Dedifferentiated amniotic fluid mesenchymal stem cell (primary cell): ENCODE results near the gene METTL3.

ENCODE experiments used
- DNase-seq: peaks from one replicate; pipeline ENCODE4 v3.0.0-alpha.2; 2016; ENCODE audit errors: extremely low spot score

Gene METTL3

DNA sequence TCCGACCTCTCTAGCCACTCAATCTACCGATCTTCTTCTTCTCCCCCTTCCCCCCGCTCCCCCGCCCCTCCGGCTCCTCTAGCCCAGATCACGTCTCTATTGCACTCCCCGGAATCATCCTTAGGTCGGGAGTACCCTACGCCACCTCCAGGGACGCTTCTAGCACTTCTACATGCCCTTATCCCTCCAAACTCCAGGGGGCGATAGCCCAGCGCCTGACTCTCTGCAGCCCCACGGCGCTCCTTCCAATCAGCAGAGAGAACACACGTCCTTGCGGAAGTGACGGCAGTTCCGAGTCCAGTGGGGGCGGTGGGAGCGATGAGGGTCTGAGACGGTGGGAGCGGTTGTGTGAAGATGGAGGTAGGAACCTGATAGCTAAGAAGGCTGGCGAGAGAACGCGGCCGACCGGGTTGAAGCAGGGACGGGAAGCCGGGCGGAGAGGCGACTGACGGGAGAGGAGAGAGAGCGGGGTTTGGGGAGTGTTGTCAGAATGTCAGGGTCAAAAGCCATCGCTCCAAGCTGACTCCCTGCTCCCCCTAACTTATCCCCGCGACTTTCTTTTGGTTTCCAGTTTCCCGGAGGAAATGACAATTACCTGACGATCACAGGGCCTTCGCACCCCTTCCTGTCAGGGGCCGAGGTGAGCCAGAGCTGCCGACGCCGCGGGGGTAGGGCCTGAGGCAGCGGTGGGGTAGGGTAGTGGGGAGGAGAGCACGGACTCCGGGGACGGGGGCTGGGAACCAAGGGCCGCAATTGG lies 34.0 kb downstream of the METTL3 start, which contains the start of the genes RAB2B and TOX4:
Gene RAB2B, minus strand, starts transcription at position 35 of the 757 bp plus-strand sequence. CDS start 87 bp downstream, outside the sequence.
Gene TOX4, plus strand, starts transcription at position 271 of the 757 bp plus-strand sequence. Its CDS starts 84 bp downstream, at position 355.
- peak; percentile 99 for DNase-seq

DNA sequence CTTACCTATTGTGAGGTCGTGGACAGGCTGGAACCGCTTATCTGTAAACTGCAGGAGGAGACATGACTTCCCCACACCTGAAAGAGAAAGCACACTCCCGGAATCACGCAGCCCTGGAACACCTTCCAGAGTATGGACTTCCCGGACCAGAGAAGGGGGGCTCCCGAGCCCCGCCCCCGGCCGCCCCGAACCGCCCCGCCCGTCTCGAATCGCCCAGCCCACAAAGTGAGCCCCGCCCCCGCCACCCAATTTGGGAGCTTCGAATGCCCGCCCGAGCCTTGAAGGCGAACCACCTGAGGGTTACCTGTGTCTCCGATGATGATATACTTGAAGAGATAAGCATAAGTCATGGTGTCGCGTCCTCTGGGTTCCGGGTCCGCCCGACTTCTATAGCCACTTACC lies 34.6 kb downstream of the METTL3 start:
- DNase-seq: peak; percentile 47

DNA sequence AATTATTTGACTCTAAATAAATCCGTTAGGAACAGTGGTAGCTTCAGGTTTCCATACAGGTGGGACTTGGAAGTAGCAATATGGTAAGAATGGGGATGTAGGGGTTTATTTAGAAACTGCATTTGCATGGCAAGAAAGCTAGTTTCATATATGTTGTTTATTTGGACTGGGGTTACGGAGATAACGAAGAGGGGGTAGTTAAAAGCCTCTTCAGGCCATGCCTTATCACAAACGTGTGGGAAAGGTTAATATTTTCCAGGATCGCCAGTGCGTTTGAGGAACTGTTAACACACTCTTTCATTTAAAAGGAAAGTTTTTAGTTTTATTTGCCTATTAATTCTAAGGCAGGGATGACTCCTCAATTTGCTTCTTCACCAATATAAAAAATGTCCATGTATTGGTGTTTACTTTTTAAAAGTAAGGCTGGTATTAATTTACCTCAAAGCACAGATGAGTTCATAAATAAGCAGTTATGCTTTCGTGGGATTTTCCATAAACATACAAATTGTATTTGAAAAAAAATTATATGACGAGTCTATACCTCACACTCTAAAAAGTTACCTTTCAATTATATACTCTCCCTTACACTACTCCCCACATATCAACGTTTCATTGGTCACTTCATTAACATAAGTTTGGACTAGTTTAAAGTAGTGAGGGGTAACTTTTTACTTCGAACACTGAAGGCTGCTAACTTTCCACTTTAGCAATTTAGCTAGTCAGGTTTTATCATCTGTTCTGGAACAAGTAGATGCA lies 35.2 kb downstream of the METTL3 start:
- DNase-seq: no peak

DNA sequence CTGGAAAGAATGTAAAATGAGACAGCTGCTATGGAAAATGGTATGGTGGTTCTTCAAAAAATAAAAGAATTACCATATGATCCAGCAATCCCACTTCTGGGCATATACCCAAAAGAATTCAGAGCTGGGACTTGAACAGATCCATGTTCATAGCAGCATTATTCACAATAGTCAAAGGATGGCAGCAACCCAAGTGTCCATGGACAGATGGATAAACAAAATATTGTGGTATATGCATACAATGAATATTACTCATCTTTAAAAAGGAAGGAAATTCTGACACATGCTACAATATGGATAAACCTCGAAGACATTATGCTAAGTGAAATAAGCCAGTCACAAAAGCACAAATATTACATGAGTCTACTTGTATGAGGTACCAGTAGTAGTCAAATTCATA lies 43.5 kb downstream of the METTL3 start:
- peak; percentile 86 for DNase-seq

DNA sequence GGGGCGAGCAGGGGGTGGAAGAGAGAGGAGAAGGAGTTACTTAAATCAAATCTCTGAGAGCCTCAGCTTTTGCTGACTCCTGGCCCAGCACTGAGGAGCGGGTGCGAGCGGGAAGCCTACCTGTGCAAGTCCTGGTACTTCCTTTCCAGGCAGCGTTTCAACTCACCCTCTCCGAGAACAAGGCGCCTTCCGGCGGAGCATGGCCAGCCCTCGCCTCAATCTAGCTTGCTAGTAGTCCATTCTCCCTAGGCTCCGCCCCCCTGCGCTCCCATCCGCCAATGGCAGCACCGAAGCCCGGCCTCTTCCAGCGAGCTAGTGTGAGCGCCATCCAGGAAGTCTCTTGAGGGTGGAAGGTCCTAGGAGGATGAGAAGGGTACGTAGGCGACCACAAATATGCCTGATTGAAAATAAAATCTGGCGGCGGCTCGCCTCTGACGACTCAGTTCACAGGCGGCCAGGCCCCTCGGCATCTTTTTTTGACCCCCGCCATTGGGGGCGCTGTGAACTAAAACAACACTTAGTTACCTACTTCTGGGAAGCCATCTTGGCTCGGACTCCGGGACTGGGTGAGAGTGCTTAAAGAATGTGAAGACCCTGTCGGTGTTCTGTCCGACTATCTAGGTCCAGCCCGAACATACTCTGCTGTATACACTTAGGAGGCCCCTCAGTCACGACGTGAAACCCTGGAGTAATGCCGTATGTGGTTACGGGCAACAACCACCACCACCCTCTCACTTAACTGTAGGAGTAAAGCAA lies 55.0 kb downstream of the METTL3 start, which contains the start of gene CHD8:
Gene CHD8, minus strand, starts transcription at position 212 of the 756 bp plus-strand sequence. CDS start 24,480 bp downstream, outside the sequence.
- peak; percentile 100 for DNase-seq

DNA sequence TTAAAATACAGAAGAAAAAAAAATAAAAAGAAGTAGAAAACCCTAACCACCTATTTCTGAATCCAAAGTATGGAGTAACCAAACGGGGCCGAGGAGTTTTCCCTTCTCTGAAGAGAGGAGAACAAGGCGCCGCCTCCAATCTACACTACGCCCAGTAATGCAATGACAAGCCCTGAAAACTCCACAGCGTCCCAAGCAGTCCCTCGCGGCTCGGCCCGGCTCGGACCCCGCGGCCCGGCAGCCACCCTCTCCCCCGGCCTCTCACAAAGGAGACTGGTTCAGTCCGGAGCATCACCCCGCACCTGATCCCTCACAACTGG lies 55.6 kb downstream of the METTL3 start:
- DNase-seq: no peak

DNA sequence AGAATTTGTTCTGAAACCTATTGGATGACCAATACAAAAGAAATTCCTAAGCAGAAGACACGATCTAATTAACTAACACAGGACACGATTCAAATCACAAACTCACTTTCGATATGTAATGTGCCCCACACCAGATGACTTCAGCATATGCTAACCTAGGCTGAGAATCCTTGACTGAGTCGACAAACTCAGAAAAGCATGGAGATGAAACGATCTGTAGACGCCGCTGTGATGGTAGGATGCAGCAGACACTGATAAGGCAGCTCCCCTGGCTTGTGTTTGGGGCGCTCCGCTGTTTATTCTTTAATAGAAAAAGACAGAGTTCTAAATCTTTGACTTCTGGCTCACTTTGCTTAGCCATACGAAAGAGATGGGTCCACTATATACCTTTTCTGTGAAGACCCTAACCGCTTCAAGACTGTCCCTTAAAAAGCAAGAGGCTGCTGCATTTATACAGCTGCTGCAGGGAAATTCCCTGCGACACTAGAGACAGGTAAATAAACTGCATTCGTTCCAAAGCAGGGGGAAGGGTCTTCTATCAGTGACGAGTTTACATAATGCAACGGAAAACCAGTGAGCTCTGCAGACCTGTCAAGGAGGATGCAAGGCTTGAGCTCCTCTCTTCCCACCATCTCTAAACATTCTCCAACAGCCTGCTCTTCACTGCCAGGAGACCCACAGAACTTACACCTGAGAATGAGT lies 56.1 kb downstream of the METTL3 start:
- DNase-seq: no peak

DNA sequence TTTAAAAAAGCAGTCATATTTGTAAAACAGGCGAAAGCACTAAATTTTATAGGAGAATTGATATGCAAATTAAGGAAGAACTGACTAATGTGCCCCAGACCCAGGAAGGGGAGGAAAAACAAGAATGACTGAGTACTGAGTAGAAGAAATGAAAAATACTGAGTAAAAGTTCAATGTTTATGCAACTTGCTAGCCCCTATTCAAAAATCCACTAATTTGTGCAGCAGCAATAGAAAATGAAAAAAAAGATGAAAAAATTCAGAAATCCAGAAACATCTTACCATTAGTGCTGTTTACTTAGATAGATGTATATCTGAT lies 61.3 kb downstream of the METTL3 start:
- DNase-seq: no peak
